ENCODE results near the gene LSS.
"Not testable (repeated sequence)": the region's sequence is repeated elsewhere in the genome, so short reads cannot be mapped to it uniquely, and the experiment has no call there.

Gene LSS

GRCh38 chr21:46245213-46245915 is 16.8 kb upstream of the LSS start:
- no peak for DNase-seq (ENCODE audit: low spot score)

DNA sequence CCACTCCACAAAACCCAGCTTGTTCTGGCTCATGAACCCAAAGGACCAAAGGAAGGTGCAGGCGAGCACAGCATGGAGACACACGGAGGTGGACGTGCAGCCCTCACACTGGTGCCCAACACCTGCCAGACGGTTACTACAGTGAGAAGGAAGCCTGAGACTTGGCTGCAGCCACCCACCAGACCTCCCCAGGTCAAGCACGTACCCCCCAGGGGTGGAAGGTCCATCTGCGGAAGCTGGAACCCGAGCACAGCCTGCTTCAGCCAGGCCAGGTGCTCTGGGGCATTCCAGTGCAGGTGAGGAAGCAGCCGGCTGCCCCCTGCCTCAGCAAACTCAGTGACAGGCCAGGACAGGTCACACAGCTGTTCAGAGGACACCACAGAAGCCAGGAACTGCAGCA is 16.0 kb upstream of the LSS start:
- no peak for DNase-seq (ENCODE audit: low spot score)

DNA sequence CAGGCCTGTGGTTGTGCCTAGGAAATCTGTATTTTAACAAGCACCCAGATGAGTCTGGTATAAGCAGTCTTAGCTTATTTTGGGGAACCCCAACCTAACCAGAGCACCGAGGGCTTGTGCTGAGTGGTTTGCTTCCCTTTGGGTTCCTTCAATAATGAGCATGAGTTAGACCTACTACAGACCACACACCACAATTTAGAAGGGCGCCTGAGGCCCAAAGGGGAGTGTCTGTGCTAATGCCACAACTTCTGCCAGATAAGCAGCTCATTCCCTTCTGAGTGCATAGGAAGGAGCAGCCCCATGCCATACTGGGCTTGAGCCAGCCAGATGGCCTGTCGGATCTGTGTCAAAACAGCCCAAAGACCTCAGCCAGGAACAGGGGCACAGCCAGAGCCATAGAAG is 15.4 kb upstream of the LSS start:
- no peak for DNase-seq (ENCODE audit: low spot score)

DNA sequence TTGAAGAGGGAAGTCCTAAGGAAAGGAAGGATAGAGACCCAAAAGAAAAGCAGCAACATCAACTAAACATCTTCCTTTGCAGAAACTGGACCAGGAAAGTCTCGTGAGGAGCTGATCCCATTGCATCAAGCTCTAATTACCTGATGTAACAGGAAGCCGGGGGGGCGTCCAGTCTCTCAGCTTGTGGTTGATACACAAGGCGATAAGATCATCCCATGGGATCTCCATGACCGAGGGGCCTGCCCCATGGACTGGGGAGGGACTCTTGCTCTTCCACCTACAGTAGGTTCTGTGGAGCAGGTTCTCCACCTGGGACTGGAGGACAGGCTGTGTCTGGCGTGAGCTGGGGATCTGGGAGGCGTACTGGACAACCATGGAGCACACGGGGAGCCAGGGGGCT is 14.8 kb upstream of the LSS start:
- no peak for DNase-seq (ENCODE audit: low spot score)

GRCh38 chr21:46241577-46241976 is 13.0 kb upstream of the LSS start:
- DNase-seq (ENCODE audit: low spot score), result not testable (repeated sequence)

GRCh38 chr21:46239817-46240325 is 11.3 kb upstream of the LSS start:
- DNase-seq (ENCODE audit: low spot score), result no peak

GRCh38 chr21:46237474-46237873 is 8.9 kb upstream of the LSS start:
- no peak for DNase-seq (ENCODE audit: low spot score)

GRCh38 chr21:46234436-46234950 is 5.9 kb upstream of the LSS start:
- DNase-seq (ENCODE audit: low spot score), result no peak

GRCh38 chr21:46229923-46230260 is 1.3 kb upstream of the LSS start:
- no peak for DNase-seq (ENCODE audit: low spot score)

DNA sequence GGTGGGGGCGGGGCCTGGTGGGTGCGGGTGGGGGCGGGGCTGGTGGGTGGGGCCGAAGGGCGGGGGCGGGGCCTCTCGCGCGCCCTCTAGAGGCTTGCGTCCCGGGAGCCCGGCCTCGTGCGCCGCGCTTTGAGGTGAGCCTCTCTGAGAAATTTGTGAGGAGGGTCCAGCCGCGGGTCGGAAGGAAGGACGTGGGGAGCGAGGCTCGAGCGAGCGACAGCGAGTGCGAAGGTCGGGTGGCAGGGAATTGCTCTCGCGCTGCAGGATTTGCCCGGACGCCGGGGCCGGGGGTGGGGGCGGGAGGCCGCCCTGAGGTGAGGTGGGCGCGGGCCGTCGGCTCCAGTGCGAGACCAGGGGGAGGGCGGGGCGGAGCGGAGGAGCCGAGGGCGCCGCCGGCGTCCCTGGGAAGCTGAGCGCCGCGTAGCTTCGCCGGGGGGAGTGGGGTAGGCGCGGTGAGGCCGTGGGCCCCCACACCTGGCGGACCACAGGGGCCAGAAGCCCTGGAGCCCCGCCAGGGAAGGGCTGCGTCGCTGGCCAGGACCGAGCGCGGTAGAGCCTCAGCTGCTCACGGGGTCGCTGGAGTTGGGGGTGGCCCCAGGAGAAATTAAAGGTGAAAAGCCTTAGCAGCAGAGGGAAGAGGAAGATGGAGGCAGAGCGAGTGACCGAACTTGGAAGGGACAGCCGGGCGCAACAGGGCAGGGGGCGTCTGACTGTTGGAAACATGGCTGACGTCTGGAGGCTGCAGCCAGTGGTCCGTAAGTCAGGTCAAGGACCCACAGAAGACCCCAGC is 754 bp upstream of the LSS start:
- DNase-seq (ENCODE audit: low spot score), result peak; percentile 42

DNA sequence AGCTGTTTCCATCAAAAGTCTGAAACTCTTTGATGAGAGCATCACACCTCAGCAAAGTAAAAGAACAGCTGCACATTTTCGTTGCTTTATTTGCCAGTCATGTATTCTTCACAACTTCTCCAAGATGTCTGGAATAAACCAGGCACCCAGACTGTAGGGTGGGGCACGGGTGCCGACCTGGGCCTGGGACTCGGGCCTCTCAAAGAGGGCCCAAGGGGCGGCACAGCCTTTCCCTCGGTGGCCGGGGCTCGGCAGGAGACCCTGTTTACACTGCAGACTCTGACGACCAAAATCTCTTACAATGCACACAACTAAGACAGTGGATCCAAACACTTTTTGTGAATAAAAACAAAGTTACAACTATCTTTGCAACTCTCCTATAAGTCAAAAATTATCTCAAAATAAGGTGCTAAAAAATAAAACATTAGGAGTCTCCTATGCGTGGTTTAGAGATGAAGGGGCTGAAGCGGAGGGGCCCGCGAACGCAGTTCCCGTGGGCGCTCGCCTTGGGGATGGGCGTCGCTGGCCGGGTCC is 696 bp downstream of the LSS start:
- peak; percentile 25 for DNase-seq (ENCODE audit: low spot score)

GRCh38 chr21:46226920-46227599 is 1.5 kb downstream of the LSS start:
- peak; percentile 47 for DNase-seq (ENCODE audit: low spot score)

DNA sequence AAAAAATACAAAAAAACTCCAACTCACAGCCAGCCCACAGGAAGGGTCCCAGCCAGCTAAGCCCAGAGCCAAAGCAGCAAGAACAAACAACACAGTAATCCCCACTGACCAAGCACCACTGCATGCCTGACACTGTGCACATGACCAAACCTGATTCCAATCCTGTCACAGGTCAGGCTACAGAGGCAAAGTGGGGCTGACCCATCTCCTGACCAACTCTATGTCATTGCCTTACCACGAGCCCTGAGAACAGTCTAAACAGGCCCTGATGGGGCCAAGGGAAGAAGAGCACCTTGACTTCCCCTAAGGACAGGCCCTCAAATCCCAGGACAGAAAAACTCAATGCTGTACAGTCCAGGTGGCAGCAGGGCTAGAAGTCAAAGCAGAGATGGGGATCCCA is 2.4 kb downstream of the LSS start:
- no peak for DNase-seq (ENCODE audit: low spot score)

DNA sequence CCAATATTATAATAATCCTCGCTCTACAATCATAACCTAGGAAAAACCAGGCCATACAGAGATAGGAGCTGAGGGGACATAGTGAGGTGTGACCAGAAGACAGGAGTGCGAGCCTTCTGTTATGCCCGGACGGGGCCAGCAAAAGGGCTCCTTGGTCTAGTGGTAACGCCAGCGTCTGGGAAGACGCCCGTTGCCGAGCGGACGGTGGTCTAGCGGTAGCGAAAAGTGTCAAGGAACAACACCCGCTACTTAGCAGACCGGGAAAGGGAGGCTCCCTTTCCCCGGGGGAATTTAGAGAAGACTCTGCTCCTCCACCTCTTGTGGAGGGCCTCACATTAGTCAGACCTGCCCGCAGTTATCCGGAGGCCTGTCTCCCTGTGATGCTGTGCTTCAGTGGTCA is 4.9 kb downstream of the LSS start:
- DNase-seq (ENCODE audit: low spot score), result not testable (repeated sequence)

DNA sequence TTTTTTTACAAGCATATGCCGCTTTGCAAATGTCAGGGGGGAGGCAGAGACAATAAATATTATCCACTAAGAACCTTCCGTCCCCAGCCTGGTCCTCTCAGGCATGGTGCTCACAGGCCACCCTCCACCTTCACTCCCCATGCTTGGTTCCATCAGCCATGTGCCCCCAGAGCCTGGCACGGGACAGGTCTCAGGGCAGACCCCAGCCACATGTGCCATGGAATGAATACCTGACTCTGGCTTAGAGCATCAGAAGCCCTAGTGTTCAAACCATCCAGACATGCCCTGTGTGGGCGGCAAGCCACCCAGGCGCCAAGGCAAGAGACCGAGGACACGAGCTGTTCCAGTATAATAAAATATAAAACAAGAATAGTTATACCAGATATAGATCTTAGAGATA is 5.4 kb downstream of the LSS start:
- DNase-seq (ENCODE audit: low spot score), result no peak

DNA sequence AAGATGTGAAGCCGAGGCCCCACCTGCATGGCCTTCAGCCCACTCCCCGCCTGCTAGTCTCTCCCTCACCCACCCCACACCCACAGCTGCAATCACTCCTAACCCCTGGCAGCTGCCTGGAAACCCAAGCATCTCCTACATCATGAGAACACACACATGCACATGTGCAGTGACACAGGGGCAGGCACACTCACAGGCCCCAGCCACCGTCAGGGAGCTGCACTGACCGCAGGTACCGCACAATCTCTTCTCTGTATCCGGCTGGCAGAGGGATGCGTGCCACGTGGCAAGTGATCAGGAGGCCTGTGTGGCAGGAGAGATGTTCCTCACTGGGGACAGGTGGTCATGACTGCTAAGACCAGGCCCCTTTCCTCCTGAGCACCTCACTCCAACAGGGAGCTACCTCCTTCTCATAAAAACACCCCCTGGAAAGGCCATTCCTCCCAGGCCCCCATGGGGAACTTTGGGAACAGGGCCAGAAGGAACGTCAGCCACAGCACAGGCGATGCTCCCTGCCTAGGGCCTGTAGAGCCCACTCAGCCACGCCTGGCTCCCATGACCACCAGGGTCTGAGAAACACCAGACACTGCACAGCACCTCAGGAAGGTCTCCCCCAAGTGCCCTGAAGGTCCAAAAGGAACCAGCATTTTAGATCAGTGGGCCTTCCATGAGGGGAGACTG is 6.0 kb downstream of the LSS start:
- DNase-seq (ENCODE audit: low spot score), result no peak

DNA sequence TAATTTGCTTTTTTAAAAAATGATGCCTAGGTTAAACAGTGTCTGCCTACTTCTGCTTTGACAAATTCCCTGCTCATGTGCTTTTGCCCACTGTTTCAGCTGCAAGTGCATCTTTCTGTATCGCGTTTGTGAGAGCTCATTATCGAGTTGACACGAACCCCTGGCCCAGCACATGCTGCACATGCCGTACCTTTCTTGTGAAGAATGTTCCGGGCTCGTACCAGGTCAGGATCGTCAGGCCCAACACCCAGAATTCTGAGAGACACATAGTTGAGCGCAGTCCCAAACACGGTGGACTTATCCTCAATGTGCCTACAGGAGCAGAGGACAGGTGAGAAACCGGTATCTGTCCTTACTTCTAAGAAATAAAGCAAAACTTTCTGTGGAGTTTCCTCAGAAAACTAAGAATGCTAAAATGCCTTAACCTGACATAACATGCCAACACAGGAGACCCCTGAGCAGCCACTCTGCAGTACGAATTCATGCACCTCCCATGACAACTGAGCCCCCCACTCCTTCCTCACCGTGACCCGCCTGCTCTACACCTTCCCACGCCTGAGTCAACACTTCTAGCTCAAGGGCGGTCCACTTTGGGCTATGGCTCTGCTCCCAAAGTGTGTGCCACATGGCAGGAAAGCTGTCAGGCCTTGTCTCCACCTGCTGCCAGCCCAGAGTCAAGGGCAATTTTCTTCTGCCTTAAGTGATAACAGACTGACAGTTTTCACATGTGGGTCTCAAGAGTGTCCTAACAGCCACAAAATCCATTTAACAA is 6.7 kb downstream of the LSS start:
- DNase-seq (ENCODE audit: low spot score), result no peak

- DNase-seq (ENCODE audit: low spot score), result no peak
Measured at GRCh38 chr21:46220847-46221246, 7.7 kb downstream of the LSS start.

GRCh38 chr21:46220275-46220810 is 8.2 kb downstream of the LSS start:
- DNase-seq (ENCODE audit: low spot score), result no peak

GRCh38 chr21:46219591-46220239 is 8.9 kb downstream of the LSS start:
- no peak for DNase-seq (ENCODE audit: low spot score)

Measured in GM03348 (cell line).